Right kidney (tissue), 1 donor: ENCODE data around the gene ZNF341.
"Not testable (repeated sequence)": the region's sequence is repeated elsewhere in the genome, so short reads cannot be mapped to it uniquely, and the experiment has no call there.

Source experiments
- DNase-seq: peaks from one replicate; pipeline ENCODE4 v3.0.0-alpha.2; 2016

Gene ZNF341

DNA sequence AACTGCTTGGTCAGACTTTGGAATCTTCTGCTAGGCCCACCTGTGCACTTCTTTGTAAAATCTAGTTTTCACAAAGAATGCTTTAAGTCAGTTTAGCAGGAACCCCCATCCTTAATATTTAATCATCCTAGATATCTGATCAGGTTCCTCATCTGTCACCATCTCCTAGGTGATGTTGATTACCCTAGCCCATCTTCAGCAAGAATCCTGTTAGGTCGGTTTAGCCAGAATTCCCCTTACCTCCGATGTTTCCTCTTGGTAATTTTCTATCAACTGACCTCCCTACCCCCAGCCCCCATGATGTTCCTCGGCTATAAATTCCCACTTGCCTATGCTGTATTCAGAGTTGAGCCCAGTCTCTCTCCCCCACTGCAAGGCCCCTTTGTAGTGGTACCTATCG lies 2.7 kb upstream of the ZNF341 start:
- DNase-seq = no peak

DNA sequence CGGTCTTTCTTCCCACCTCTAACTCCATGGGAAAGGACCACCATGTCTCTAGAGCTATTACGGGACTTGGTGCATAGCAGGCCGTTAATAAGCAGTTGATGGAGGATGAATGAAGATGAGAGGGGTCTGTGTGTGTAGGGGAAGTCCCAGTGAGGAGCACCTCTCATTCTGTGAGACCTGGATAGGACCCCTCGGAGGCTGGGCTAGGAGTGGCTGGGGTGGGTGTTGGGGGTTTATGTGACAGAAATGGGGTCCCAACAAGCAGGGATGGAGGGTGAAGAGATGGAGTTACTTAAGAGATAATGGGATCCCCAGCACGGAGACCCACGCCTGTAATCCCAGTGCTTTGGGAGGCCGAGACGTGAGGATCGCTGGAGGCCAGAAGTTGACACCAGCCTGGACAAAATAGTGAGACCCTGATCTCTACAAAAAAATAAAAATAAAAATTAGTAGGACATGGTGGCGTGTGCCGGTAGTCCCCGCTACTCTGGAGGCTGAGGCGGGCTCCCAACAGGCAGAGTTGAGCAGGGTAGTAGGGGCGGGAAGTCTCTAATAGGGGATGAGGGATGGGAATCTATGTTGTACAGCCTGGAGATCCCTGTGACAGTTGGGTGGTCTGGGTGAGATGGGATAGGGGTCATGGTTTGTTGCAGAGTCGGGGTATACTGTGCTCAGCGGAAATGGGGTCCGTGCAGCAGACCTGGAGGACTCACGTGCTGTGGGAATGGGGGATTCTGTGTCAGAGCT lies 677 bp upstream of the ZNF341 start:
- no peak for DNase-seq

DNA sequence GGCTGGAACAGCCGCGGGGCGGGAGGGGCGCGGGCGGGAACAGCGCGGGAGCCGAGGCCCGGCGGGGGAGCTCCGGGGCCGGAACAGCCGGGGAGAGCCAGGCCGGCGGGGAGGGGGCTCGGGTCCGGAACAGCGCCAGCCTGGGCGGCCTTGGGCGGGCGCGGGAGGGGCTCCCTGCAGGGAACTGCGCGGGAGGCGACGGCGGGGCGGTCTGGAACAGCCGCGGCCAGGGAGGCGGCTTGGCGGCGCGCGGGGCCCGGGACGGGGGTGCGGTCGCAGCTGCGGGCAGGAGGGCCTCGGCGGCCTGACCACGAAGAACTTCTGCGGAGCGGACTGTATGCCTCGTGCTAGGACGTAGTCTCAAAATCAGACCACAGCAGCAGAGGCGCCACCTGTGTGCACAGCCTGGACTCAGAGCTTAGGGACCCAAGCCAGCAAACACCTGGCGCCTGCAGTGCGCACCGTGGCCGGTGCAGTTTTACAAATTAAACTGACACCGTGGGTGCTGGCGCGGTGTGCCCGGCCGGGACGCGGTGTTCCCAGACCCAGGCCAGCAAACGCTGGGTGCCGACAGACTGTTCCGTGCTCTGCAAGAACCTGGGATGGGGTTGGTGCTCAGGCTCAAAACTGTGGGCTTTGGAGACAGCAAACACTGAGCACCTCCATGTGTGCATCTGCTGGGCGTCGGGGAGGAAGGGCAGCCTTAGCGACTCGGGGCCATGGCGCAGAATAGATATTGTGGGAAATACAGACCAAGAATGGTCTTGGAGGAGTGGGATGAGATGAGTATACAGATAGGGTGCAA lies 572 bp downstream of the ZNF341 start:
- DNase-seq = peak; percentile 88

DNA sequence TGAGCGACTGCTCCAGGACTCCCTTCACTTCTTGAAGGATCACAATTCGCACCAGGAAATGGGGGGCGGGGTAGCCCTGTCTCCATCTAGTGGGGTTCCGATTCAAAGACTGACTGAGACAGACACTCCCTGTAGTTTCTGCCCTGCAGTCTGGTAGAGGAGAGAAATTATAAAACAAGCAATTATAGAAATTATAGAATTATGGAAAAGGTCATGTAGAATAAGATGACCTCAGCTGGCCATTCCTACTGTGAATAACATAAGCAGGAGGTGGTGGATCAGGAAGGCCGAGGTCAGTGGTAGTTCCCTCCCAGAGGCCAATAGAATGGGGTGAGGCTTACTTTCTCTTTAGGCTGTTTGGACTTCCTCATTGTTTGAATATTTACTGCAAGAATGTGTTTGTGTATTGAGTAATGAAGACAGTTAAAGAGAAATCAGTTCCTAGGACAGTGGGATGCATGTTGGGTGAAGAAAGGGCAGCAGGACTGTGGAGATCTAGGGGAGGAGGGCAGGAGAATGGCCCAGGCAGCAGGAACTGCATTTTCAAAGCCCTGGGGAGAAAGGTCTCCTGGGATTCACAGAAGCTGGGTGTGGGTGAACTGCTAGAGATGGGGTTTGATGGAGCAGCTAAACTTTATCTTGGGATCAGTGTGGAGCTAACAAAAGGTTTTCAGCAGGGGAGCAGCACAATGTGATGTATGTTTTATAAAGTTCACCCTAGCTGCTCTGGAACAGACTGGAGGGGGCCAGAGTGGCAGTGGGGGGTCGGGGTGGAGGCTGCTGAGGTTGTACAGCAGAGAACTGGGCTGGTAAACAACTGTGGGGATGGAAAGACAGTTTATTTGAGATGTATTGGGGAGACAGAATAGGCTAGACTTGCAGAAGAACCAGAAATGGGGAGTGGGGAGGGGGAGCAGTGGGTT lies 2.1 kb downstream of the ZNF341 start:
- peak; percentile 43 for DNase-seq

DNA sequence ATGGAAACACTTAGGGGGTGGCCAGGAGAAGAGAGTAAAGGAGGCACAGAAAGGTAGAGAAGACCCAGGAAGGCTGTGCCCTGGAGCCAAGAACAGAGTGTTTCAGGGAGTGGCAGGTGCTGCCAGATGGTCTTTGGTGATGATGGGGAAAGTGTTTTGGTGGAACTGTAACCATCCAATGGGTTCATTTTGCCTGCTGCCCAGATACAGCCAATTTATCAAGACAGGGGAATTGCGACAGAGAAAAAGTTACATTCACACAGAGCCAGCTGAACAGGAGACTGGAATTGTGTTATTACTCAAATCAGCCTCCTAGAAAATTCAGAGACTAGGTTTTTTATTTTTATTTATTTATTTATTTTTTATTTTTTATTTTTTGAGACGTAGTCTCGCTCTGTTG lies 5.2 kb downstream of the ZNF341 start:
- DNase-seq = no peak

DNA sequence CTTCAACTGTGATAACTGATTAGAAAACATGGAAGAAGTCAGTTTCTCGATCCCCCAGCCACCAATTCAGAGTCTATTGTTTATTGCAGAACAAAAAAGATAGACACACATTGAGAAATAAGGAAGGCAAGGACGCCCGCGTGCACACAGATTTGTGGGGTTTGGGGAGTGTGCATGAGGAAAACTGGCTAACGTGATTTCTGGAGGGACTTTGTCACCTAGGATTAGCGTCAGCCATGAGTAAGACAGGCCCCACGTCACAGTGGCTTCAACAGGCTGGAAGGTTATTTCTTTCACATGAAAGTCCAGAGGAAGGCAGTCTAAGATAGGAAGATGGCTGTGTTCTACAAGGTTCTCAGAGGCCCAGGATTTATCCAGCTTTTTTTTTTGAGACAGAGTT lies 7.7 kb downstream of the ZNF341 start:
- DNase-seq = no peak

DNA sequence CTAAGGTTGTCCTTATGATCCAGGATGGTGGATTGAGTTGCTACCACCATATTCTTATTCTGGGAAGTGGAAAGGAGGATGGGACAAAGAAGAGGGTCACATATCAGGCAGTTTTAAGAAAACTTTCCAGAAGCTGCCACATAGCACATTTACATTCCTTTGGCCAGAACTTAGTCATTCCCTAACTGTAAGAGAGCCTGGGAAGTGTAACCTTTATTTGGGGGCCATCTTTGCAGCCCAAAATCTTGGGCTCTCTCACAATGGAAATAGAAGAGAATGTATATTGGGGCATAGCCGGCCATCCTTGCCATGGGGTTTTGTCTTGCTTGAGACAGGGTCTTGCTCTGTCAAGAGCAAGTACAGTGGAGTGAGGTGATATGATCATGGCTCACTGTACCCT lies 8.4 kb downstream of the ZNF341 start:
- DNase-seq = no peak

DNA sequence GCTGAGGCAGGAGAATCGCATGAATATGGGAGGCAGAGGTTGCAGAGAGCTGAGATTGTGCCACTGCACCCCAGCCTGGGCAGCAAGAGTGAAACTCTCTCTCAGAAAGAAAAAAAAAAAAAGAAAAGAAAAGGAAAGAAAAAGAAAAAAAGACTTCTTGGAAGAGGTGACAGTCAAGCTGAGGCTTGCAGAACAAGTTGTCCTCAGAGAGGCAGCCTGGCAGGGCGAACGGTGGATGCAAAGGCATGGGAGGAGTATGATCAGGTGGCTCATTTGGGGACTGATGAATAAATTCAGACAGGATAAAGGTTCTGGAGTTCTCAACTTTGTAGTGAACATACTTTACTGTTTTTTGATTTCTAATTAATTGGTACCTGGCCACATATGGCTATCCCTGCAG lies 12.4 kb downstream of the ZNF341 start:
- no peak for DNase-seq

DNA sequence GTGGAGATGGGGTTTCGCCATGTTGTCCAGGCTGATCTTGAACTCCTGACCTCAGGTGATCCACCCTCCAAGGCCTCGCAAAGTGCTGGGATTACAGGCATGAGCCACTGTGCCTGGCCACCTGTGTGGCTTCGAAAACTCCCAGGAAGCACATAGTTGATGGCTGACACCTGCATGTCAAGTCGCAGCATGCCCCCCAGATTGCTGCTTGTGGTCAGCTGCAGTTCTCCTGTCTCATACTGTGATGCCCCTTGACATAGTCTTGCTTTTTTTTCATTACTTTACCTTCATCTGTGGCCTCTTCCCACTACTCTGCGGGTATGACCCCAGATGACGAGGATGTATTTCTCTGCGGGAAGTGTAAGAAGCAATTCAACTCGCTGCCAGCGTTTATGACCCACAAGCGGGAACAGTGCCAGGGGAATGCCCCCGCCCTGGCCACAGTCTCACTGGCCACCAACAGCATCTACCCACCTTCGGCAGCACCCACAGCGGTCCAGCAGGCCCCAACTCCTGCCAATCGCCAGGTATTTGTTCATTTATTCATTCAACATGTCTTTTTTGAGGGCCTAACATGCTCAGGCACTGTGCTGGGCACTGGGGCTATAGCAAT lies 13.1 kb downstream of the ZNF341 start:
- no peak for DNase-seq

DNA sequence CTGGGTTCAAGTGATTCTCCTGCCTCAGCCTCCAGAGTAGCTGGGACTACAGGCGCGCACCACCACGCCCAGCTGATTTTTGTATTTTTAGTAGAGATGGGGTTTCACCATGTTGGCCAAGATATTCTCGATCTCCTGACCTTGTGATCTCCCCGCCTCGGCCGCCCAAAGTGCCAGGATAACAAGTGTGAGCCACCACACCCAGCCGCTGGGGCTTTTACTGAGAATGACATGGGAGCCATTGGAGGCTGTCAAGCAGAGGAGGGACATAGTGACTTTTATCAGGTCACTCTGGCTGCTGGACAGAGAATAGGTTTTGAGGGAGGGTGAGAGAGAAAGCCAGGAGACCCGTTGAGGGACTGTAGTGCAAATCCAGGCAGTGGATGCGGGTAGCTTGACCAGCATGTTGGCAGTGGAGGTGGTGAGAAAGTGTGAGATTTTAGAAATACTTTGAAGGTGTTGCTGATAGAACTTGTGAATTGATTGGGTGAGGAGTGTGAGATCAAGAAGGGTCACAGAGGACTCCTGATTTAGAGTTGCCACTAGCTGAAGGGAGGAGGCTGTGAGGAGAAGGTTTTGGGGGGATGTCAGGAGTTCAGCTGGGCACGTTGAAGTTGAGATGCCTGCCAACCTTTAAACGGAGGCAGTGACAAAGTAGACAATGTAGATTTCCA lies 14.7 kb downstream of the ZNF341 start:
- DNase-seq = no peak

DNA sequence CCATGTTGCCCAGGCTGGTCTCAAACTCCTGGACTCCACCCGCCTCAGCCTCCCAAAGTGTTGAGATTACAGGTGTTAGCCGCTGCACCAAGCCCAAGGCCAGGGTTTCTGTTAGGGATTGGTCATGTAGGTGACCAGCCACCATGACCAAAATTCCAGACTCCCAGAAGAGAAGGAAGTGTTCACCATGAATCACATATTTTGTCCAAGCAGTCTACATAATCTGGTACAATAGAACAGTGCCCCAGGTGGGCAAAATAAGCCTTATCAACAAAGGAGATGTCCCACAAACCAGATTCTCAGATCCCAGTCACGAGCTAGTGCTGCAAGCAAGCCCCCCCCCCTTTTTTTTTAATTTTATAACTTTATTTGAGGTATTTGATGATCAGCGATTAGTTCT lies 20.0 kb downstream of the ZNF341 start:
- no peak for DNase-seq

DNA sequence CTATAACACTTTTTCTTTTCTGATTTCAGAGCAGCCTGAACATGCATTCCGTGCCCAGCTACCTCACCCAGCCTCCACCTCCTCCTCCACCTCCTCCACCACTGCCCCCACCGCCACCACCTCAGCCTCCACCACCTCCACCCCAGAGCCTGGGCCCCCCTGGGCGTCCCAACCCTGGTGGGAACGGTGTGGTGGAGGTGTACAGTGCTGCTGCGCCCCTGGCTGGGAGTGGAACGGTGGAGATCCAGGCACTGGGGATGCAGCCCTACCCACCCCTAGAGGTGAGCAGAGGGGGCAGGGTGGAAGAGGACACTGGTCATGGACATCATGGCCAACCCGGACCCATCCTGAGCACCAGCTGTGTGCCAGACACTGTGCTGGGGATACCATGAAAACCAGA lies 21.3 kb downstream of the ZNF341 start:
- no peak for DNase-seq

DNA sequence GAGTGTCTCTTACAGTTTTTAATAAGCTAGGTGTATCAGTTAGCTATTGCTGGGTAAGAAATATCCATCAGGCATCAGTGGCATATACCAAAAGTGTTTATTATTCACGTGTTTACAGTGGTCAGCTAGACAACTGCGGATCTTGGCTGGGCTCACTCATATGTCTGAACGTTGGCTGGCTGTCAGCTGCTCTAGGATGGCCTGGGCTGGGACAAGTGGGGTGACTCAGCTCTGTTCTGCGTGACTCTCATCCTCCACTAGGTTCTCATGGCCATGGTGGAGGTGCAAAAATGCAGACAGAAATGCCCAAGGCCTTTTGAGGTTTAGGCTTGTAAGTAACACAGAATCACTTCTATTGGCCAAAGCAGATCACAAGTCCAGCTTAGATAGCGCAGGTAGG lies 22.0 kb downstream of the ZNF341 start:
- DNase-seq = no peak

DNA sequence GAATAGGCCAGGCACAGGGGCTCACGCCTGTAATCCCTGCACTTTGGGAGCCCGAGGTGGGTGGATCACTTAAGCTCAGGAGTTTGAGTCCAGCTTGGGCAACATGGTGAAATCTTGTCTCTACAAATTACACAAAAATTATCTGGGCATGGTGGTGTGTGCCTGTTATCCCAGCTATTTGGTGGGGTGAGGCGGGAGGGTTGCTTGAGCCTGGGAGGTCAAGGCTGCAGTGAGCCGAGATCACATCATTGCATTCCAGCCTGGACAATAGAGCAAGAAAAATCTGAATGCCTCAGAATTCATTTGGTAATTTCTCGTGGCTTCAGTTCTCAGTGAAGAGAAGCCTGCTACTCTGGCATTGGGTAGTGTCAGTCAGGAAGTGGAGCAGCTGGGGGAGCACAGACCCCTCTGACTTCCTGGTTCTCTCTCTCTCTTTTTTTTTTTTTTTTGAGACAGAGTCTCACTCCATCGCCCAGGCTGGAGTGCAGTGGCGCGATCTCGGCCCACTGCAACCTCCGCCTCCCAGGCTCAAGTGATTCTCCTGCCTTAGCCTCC lies 24.2 kb downstream of the ZNF341 start:
- DNase-seq = not testable (repeated sequence)

DNA sequence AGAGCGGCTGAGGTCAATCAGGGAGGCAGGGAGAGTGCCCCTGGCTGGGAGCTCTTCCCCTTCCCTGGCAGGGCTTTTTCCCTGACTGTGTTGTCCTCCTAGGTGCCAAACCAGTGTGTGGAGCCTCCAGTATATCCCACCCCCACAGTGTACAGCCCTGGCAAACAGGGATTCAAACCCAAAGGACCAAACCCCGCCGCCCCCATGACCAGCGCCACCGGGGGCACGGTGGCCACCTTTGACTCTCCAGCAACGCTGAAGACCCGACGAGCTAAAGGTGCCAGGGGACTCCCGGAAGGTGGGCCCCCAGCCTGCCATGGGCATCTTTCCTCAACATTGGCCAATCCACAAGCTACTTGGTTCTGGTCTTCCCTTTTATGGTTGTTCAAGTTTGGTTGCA lies 25.2 kb downstream of the ZNF341 start:
- DNase-seq = no peak

DNA sequence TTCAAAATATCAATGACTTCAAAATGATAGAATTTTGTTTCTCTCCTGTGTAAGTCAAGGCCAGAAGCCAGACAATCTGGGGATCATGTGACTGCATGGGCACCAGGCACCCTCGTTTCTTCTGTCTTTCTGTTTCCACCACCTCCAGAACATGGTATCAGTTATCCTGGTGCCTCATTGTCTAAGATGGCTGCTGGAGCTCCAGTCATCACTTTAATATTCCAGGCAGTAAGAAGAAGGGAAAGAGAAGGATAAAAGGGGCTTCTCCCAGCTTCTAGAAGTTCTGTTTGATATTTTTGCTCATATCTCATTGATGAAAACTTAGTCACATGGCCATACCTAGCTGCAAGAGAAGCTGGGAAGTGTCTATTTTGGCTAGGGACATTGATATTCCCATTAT lies 25.7 kb downstream of the ZNF341 start:
- no peak for DNase-seq

DNA sequence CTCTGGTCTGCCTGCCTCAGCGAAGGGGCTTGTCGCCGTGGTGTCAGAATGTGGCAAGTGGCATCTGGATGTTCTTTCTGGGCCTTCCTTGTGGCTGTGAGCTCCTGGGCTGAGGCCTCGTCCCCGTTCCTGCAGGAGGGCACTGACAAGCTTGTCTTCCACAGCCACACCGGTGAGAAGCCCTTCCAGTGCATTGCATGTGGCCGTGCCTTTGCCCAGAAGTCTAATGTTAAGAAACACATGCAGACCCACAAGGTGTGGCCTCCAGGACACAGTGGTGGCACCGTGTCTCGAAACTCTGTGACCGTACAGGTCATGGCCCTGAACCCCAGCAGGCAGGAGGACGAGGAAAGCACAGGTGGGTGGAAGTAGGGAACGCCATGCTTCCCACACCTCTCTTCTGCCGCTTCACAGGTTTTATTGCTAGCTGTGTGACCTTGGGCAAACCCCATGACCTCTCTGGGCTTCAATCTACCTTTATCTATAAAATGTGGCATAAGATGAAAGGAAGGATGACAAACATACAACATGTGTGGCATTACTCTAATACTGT lies 30.0 kb downstream of the ZNF341 start:
- DNase-seq = no peak

DNA sequence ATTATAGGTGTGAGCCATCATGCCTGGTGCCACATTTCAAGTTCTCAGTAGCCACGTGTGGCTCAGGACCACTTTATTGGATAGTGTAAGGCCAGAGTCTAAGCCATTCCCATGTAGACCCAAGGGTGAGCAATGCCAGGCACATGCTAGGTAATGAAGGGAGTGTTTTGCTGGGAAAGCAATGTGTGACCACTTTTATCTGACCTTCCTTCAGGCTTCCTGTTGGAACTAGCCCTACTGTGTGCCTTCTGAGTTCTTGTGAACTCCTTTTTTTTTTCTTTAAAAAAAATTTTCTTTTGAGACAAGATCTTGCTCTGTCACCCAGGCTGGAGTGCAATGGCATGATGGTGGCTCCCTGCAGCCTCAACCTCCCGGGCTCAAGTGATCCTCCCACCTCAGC lies 33.3 kb downstream of the ZNF341 start:
- DNase-seq = no peak

DNA sequence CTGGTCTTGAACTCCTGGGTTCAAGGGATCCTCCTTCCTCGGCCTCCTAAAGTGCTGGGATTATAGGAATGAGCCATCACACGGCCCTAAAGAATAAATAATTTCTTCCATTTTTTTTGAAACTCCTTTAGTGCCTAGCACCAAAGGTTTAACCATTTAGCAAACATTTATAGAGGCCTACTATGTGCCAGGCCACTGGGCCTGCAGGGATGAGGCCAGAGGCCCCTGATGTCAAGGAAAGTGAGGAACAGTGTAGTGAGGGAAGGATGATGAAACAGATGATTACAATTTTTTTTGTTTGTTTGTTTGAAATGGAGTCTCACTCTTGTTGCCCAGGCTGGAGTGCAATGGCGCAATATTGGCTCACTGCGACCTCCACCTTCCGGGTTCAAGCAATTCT lies 33.8 kb downstream of the ZNF341 start:
- DNase-seq = no peak

DNA sequence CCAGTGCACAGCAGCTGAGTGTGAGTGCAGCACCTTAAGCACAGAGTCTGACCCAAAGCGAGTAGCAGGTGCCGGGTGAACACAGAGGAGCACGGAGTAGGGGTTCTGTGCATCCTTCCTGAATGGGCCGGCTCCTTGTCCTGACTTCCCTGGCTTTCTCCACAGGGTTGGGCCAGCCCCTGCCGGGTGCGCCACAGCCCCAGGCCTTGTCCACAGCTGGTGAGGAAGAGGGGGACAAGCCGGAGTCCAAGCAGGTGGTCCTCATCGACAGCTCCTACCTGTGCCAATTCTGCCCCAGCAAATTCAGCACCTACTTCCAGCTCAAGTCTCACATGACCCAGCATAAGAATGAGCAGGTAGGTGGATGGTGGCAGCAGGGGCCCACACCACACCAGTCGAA lies 34.9 kb downstream of the ZNF341 start:
- no peak for DNase-seq

DNA sequence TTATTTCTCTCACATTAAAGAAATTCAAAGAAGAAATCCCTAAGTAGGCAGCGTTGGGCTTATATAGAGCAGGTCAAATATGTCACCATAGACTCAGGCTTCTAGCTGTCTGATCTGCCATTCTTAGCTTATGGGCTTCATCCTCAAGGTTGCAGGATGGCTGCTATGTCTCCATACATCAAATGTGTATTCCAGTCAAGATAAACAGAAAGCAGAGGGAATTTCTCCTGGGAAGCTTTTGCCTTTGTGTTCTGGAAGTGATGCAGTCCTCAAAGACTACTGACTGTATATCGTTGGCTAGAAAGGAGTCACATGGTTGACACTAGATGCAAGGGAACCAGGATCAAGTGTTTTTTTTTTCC lies 36.0 kb downstream of the ZNF341 start:
- DNase-seq = no peak
